Activated gamma-delta T cell (primary cell): ENCODE measurements around the gene PPP1R7.
"Not testable (repeated sequence)": the region's sequence is repeated elsewhere in the genome, so short reads cannot be mapped to it uniquely, and the experiment has no call there.

ENCODE experiments used
- DNase-seq: peaks from one replicate; lab custom pipeline; 2025; lab: John Stamatoyannopoulos, UW

PPP1R7 gene

DNA sequence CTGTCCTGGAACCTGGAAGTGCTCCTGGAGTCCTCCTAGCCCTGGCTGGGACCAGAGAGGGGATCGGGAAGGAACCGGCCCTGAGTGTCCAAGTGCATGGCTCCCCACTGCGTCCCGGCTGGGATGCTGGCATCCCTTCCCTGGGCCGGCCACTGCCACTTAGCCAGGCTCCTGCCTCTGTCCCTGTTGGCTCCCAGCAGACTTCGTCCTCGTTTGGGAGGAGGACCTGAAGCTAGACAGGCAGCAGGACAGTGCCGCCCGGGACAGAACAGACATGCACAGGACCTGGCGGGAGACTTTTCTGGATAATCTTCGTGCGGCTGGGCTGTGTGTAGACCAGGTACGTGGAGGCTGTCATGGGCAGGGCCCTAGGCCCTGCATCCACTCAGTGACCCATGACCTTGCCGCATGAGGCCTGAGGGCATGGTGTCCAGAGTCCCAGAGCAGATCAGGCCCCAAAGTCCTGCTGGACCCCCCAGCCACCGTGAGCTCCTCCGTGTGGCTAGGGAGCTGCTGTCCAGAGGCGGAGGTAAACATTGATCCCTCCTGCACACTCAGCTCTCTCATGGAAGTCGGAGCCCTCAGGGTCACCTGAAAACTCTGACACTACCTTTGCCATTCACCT, 45.4 kb downstream of the PPP1R7 start:
- no peak for DNase-seq

DNA sequence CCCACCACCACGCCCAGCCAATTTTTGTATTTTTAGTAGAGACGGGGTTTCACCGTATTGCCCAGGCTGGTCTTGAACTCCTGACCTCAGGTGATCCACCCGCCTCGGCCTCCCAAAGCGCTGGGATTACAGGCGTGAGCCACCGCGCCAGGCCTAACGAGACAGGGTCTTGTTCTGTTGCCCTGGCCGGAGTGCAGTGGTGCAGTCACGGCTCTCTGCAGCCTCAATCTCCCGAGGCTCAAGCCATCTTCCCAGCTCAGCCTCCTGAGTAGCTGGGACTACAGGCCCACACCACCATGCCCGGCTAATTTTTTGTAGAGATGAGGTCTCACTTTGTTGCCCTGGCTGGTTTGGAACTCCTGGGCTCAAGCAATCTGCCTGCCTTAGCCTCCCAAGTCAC, 47.0 kb downstream of the PPP1R7 start:
- DNase-seq: not testable (repeated sequence)

DNA sequence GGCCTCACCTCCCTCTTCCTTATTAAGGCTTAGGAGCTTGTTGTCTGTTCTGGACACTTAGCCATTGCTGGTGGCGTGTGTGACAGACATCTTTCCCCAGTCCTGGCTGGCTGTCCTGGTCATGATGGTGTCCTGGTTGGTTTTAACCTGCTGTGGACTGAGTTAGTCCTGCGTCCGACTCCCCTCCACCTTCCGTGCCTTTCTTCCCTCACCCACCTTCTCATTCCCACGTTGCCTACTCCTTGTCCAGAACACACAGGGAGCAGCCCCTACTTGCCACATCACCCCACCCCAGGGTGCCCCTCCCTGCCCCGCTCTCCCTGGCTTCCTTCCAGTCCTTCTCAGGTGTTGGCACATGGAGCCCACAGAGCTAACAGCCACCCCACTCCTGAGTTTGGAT, 47.7 kb downstream of the PPP1R7 start:
- DNase-seq: no peak

DNA sequence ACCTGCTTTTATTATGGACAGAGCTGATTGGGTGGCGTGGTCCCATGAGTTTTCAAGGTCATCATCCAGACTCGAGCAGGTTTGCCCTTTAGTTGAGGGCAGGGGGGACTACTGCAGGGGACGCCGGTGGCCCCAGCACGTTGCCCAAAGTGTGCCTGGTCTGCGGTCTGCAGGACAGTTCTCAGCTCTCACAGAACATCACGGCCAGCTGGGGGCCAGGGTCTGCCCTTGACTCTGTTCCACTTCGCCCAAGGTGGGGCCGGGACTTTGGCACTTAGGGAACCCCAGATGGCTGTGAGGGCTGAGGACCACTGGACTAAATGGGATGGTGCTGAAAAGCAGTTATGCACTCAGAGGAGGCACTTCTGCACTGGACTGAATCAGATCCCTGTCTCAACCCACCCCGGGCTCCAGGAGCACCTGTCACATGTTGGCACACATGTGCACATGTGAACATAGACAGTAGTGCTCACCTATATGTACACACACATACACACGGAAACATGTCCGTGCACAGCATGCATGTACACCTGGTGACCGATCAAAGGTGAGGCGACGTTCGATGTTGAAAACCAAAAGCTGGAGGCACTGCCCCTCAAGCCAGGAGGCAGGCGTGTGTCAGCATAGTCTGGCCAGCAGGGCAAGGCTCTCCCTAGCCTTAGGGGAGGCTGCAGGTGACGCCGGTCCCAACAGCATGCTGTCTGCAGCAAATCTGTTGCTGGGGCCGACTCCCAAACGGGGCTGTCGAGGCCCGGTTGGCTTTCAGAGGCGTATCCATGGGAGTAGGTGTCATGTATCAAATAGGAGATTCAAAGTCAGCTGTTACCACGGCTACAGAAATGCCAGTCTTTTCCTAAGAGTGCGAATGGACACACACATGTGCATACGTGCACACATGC, 48.4 kb downstream of the PPP1R7 start:
- no peak for DNase-seq

DNA sequence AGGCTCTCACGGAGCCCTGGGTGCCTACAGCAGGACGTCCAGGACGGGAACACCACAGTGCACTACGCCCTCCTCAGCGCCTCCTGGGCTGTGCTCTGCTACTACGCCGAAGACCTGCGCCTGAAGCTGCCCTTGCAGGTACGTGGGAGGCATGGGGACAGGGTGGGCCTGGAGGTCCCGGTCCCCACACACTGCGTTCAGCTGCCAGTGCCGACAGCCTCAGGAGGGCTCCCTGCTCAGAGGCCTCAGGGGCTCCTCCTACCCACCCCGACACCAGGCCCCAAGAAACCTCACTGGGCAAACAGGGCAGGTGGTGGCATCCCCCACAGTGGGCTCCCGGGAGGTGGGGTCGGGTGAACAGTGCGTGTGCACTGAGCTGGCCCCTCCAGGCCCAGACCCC, 49.0 kb downstream of the PPP1R7 start:
- no peak for DNase-seq

DNA sequence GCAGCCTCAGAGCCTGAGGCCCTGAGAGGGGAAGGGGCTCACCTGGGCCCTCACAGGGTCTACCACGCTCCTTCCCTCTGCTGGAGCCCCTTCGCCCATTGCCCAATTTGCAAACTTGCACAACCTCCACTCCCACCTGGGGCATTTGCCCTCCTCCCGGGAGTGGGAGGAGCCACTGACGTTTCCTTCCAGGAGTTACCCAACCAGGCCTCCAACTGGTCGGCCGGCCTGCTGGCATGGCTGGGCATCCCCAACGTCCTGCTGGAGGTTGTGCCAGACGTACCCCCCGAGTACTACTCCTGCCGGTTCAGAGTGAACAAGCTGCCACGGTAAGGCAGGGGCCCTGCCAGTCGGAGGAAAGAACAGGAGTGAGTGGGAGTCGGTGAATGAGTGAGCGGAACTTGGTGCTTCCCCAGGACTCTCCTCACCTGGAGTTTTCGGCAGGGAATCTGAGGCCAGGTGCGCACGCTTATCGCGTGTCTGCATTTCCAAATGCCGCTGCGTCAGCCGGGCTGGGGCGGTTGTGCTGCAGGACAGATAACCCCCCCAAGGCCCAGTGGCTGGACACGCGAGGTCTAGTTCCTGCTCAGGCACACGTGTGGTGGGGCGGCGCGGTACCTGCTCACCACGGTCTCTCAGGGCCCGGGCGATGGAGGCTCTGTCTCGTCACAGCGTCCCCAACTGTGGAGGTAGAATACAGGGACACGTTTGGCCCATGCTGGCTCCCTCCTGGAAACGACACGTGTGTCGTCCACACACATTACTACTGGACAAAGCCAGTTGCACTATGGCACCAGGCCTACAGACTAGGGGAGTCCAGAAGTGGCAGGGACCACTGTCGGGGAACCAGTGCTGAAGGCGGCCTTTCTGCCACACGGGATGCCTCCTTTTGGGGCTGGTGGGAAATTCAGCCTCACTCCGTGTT, 49.9 kb downstream of the PPP1R7 start:
- DNase-seq: no peak

DNA sequence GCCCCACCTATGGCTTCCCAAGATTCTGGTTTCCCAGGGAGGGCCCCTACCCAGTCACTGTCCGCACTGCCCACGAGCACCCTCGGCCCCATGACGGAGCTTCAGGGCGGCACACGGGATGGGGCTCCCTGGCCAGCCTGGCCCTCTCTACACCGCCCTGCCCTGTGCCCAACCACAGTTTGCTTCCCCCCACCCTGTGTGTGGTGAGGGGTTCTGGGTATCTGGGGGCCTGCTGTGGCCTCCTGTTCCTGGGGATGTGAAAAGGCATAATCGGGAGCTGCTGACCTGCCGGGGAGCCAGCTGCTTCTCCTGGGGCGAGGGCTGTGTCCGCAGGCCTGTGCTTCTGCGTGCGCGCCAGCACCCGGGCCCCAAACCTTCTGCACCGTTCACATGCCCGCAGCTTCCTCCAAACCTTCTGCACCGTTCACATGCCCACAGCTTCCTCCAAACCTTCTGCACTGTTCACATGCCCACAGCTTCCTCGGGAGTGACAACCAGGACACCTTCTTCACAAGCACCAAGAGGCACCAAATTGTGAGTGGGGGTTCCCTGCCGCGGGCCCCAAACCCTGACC, 50.6 kb downstream of the PPP1R7 start:
- no peak for DNase-seq

DNA sequence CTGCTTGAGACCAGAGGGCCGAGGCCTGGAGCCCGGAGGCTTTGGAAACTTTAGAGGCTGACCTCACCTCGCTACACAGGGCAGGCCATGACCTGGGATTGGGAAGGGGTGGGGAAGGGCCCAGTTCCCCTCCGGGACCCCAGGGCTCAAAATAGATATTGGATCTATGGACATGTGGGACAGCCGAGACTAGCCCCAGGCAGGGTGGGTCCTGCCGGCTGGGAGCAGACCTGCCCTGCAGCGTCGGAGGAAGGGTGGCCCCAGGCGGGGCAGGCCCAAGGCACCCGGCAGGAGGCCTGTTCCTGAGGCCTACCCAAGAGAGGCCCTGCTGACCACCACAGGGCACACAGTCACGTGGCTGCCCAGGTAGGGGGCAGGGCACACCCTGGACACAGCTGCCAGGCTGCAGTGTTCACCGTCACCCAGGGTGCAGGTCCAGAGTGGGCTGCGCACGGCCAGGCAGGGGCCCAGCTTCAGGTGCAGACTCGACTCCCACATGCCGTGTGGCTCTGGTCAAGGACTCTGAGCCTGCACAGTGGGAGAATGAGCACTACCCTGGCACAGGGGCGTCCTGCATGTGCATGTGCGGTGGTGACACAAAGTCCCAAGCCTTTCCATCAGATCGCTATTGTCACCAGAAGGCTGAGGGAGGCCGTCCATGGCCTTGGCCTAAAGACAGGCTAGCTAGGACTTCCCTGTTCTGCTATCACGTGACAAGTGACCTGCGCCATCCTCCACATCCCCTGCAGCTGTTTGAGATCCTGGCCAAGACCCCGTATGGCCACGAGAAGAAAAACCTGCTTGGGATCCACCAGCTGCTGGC, 51.4 kb downstream of the PPP1R7 start:
- no peak for DNase-seq

DNA sequence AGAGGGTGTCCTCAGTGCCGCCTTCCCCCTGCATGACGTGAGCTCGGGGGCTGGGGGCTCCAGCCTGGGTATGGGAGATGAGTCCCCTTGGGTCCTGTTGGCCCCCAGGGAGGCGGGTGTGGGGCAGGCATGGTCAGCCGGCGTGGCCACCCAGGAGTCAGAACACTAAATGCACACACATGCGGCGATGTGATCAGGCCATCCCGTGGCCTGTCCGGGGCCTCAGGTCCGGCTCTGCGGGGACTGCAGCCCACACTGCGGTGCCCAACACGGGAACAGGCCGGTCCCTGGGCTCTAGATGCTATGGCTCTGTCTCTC, 52.0 kb downstream of the PPP1R7 start:
- DNase-seq: no peak

DNA sequence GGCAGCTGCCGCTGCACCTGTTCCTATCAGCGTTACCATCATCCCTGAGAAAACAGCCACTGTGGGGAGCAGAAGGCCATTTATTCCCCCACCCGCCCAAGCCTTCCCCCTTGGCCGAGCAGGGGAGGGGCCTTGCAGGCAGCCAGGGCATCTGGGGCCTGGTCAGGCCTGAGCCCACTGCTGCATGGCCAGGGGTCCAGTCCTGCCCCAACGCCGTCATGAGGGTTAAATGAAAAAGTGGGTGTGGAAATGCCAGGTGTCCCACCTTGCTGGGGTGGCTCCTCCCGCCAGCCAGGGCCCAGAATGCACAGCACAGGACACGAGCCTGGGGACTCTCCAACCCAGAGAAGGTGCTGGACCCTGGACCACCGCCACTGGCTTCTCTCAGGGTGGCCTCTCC, 52.4 kb downstream of the PPP1R7 start:
- DNase-seq: no peak

DNA sequence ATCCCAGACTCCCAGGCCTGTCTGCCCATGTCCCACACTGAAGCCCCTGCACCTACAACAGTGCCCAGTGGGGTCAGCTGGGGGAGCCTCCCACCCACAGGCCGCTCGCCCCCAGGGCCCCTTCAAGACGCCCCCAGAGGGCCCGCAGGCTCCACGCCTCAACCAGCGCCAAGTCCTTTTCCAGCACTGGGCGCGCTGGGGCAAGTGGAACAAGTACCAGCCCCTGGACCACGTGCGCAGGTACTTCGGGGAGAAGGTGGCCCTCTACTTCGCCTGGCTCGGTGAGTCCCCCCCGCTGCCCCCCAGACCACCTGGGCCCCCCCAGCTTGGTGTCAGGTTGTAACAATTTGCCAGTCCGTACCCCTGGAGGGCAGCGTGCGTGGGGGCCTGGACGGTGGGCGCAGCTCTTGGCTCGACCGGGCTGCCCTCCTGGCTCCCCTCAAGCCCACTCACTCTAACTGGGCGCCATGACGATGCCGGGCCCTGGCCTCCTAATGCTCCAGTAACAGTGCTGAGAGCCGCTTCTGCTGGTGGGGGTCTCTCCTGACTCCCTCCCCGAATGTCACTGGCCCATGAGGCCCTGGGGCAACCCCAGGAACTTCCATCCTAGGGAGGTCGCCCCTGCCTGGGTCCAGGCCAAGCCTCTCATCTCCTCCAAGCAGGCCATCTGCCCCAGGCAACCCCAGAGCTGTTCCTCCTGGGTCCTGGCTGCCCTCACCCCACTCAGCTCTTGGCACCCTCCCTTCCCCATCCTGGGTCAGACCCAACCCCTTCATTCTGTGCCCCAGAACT, 53.1 kb downstream of the PPP1R7 start:
- DNase-seq: no peak

DNA sequence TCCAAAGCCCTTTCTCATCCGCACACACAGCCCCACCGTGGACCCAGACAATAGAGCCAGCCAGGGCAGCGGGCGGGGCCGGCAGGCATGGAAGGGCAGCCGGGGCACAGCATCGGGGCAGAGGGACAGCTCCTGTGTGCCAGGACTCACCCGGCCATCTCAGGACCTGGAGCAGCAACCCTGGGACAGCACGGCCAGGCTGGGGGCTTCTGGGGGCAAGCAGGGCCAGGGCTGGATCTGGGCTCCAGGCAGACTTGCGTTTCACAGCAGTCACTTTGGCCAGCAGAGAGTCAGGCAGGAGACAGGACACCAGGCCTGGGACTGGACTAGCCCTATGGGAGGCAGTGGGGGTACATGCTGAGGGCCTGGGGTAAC, 53.7 kb downstream of the PPP1R7 start:
- DNase-seq: no peak

DNA sequence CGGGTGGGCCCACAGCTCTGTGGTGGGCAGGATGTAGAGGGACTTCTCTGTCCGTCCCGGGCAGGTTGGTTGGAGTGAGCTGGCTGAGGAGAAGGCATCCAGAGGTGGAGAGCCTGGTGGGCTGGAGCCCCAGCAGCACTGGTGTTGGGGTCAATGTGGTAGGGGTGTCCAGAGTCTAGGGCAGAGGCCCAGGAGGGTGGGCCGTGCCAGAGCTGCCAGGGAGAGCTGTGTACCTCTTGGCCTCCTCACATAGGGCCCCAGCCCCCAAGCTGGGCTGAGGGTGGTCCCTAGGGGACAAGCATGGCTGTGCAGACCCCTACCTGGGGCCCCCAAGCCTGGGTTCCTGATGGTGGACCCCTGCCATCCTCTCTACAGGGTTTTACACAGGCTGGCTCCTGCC, 54.2 kb downstream of the PPP1R7 start:
- DNase-seq: no peak

DNA sequence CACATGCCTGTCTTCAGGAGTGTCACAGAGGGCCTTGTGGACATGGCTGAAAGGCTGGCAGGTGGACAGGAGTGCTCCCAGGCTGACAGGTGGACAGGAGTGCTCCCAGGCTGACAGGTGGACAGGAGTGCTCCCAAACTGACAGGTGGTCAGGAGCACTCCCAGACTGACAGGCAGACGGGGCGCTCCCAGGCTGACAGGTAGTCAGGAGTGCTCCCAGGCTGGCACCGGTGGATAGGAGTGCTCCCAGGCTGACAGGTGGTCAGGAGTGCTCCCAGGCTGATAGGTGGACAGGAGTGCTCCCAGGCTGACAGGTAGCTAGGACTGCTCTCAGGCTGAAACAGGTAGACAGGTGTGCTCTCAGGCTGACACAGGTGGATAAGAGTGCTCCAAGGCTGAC, 54.8 kb downstream of the PPP1R7 start:
- DNase-seq: no peak

DNA sequence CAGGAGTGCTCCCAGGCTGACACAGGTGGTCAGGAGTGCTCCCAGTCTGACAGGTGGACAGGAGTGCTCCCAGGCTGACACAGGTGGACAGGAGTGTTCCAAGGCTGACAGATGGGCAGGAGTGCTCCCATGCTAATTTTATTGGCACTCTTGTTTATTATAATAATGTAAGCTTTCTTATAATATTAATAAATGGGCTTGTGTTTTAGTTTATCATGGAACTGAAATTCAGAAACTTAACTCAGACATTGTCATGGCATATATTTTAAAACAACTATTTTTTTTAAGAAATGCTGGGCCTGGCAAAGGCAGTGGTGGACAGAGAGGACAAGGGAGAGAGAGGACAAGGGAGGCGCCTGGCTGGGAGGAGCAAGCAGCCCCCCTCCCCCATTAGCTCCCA, 56.9 kb downstream of the PPP1R7 start:
- no peak for DNase-seq

DNA sequence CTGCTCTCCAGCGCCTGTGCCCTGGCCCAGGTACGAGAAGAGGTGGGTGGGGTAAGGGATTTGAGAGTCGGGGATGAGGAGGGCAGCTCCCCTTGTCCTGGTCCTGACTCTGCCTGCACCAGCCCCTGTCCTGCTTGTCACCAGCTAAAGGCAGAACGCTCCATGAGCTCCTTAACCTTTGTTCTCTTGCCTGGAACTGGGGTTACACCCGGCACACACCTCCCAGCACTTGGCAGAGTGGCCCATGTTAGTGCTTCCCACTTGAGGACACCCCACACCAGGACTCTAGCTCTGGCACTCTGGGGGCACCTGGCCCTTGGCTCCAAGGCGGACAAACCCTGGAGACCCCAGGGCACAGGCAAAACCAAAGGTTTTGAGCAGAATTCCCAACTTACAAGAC, 57.4 kb downstream of the PPP1R7 start:
- no peak for DNase-seq

DNA sequence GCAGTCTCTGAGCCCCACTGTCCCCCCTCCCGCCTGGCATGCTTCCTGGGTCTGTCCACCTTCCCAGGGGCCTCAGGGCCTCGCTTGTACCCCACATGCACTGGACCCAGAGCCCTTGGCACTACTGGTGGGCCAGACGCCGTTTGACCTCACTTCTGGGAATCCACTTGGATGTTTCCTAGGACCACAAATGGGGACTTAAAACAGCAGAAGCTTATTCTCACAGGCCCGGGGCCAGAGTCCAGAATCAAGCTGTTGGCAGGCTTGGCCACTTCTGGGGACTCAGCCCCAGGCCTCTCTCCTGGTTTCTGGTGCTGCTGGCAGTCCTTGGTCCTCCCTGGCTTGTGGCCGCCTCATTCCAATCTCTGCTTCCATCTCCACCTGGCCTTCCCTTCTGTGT, 57.8 kb downstream of the PPP1R7 start:
- DNase-seq: no peak

DNA sequence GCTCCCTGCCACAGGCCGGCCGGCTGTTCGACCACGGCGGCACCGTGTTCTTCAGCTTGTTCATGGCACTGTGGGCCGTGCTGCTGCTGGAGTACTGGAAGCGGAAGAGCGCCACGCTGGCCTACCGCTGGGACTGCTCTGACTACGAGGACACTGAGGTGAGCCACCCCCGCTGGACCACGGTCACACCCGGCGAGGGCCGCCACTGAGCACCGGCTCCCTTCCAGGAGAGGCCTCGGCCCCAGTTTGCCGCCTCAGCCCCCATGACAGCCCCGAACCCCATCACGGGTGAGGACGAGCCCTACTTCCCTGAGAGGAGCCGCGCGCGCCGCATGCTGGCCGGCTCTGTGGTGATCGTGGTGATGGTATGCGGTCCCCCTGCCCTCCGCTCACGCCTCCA, 59.0 kb downstream of the PPP1R7 start:
- DNase-seq: no peak

DNA sequence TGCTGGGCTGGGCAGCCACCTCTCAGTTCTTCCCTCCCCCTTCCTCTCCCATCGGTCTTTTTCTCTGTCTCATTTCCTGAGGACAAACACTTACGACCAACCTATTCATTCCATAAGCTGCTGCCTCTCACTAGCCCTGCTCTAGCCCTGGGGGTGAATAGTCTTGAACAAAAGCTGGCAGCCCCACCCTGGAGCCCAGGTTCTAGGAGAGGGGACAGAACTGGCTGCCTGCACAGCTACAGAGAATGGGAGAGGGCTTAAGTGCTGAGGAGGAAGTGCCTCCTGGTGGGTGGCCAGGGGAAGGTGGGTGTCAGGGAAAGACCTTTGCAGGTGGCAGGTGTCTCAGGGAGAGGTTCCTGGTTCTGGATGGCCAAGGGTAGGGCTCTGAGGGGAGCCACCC, 61.0 kb downstream of the PPP1R7 start:
- DNase-seq: no peak

DNA sequence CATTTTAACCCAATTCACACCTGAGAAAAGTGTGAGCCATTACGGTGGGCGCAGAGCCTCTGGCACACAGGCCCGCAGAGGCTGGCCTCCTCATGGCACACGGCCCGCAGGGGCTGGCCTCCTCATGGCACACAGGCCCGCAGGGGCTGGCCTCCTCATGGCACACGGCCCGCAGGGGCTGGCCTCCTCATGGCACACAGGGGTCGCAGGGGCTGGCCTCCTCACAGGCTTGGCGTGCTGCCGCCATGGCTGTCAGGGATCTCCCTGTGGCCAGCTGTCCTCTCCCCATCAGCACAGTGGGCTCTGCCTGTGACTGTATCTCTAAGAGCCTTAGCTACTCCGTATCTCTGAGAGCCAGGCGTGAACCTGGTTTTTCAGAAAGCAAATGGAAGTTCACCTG, 62.8 kb downstream of the PPP1R7 start:
- no peak for DNase-seq

DNA sequence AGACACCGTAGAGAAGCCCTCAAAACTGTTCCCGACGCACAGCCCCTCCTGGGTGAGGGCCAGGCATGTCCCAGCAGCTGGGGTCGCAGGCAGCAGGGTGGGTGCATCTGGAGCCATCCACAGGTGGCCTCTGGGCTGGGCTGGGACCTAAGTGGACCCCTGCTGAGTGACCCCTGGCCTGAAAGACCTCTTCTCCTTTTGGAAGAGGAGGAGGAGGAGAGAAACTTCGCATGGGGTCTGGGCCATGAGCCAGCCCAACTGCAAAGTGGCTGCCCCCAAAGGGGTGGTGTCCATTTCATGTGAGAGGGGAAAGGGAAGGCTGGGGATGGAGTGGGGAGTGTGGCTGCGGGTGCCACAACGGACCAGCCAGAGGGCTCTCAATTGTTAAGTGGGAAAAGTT, 63.3 kb downstream of the PPP1R7 start:
- no peak for DNase-seq
